Endothelial cell of hepatic sinusoid (primary cell): ENCODE measurements around the gene ZNF37A.
"Not testable (repeated sequence)": the region's sequence is repeated elsewhere in the genome, so short reads cannot be mapped to it uniquely, and the experiment has no call there.

Experiments used
- in situ Hi-C: cut with HindIII; loops from 2 replicates; pipeline ENCODE4 v1.10.0; 2017; ENCODE audit warnings: low sequenced_read_pairs

Gene ZNF37A

DNA sequence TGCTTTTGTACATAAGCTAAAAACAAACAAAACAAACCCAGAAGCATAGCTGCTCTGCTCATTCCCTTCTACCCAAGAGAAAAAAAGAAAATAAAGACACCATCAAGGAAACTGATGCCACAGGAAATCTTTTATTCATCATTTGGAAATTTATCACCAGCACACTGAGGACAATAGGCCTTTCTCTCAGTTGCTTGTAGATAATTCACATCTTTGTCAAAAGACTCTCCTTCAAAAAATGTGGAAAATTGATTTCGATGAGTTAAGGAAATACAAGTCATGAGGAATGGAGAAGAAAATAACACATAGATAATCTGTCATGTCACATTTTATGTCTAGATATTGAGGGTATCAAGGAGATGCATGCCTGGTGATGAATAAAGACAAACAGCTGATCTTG is 53.5 kb downstream of the ZNF37A start:
- in situ Hi-C loops, result no loop called here

GRCh38 chr10:38150891-38151463 is 56.8 kb downstream of the ZNF37A start:
- in situ Hi-C loops, result not testable (repeated sequence)

DNA sequence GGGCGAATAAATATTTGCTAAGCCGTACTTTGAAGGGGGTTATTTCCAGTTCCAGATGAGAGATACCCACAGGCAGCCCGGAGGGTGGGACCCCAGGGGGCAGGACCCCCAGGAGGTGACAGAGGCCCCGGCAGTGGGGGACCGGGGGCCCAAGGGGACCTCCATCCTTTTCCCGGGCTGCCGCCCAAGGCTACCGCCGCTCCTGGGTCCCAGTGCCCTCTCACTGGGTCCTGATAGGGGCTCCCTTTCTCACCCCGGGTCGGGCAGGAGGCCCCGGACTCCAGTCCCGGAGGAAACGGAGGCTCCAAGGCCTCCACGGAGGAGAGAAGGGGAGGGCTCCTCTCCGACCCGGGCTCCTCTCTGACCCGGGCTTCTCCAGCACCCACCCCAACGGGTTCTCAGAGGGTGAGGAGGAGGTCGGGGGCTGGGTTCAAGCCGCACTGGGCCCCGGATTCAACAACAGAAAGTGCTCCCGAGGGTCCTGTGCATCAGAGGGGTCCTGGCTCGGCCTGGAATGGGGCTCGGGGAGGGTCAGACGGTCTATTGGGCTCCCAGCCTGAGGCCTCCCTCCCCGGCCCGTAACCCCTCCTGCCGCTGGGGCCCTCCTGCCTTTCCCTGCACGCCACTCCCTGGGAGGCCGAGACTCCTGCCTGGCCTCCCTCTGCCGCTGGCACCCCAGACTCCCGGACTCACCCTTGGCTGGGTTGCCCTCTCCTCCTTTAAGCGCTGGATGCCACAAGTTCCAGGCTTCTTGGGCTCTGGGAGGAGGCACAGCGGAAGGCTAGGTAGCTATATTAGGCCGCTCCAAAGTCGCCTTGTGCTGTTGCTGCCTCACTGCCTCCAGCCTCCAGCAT is 62.5 kb downstream of the ZNF37A start:
- in situ Hi-C loops, result no loop called here

DNA sequence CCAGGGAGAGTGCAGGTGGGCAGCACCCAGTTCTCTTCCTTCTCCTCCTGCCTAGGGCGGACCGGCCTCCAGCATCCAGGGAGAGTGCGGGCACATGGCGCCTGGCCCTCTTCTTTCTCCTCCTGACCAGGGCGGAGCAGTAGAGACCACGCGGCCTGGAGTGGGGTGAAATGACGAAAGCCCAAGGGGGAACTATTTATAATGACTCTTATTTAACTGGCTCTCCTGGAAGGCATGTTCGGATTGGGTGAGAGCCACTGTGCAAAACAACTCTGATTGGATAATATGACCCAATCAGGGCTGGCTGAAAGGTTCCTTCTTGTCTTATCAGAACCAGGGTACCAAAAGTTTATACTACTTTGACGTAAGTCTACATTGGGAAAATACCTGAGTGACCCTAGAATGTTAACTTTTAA is 63.1 kb downstream of the ZNF37A start:
- in situ Hi-C loops, result no loop called here

DNA sequence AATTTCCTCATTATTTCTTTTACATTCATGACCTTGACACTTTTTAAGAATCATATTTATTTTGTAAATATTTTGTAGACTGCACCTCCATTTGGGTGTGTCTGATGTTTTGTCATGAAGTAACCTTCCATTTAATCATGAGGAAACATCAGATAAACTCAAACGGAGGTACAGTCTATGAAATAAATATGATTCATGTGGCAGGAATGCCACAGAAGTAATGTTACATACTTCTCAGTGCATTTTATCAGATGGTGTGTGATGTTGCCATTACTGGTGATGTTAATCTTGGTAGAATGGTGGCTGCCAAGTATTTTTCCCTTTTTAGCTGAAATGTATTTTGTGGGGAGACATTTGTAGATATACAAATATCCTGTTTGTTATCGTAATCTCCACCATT is 64.9 kb downstream of the ZNF37A start:
- in situ Hi-C loops, result no loop called here

DNA sequence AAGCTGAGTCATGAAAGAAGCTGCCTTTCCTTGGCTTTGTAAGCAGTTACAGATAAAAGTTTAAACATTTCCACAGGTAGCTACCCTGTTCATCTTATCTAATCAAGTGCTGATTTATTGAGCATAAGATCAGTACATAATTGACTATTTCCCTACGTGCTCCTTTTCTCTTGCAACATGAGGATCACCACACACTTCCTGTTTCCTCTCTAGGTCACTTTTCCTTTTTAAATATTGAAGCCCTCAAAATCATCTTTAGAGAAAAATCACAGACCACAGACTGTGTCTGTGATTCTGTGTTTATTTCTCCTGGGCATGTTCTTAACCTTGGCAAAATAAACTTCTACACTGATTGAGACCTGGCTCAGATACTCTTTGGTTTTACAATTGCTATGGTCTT is 69.5 kb downstream of the ZNF37A start:
- in situ Hi-C loops, result no loop called here

DNA sequence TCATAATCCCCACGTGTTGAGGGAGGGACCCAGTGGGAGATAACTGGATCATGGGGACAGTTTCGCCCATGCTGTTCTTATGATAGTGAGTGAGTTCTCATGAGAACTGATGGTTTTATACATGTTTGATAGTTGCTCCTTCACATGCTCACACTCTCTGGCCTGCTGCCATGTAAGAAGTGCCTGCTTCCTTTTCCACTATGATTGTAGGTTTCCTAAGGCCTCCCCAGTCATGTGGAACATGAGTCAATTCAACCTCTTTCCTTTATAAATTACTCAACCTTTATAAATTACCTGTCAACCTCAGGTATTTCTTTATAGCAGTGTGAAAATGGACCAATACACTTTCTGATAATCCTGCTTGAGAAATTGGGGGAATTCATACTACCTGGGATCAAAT is 80.2 kb downstream of the ZNF37A start:
- in situ Hi-C loops, result no loop called here

GRCh38 chr10:38184477-38184876 is 90.3 kb downstream of the ZNF37A start:
- in situ Hi-C loops, result no loop called here
